NOMO-1 treated with DMSO at 0.1 percent for 48 hours (cell line): ENCODE results near the gene KDM1B.
A peak's percentile ranks its signal among the peaks of the same experiment; 100 is the strongest.

Source experiments
- DNase-seq: peaks from one replicate; lab custom pipeline; 2025; ENCODE audit not compliant: unreplicated experiment; lab: John Stamatoyannopoulos, UW

Gene KDM1B, protein sequence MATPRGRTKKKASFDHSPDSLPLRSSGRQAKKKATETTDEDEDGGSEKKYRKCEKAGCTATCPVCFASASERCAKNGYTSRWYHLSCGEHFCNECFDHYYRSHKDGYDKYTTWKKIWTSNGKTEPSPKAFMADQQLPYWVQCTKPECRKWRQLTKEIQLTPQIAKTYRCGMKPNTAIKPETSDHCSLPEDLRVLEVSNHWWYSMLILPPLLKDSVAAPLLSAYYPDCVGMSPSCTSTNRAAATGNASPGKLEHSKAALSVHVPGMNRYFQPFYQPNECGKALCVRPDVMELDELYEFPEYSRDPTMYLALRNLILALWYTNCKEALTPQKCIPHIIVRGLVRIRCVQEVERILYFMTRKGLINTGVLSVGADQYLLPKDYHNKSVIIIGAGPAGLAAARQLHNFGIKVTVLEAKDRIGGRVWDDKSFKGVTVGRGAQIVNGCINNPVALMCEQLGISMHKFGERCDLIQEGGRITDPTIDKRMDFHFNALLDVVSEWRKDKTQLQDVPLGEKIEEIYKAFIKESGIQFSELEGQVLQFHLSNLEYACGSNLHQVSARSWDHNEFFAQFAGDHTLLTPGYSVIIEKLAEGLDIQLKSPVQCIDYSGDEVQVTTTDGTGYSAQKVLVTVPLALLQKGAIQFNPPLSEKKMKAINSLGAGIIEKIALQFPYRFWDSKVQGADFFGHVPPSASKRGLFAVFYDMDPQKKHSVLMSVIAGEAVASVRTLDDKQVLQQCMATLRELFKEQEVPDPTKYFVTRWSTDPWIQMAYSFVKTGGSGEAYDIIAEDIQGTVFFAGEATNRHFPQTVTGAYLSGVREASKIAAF

DNA sequence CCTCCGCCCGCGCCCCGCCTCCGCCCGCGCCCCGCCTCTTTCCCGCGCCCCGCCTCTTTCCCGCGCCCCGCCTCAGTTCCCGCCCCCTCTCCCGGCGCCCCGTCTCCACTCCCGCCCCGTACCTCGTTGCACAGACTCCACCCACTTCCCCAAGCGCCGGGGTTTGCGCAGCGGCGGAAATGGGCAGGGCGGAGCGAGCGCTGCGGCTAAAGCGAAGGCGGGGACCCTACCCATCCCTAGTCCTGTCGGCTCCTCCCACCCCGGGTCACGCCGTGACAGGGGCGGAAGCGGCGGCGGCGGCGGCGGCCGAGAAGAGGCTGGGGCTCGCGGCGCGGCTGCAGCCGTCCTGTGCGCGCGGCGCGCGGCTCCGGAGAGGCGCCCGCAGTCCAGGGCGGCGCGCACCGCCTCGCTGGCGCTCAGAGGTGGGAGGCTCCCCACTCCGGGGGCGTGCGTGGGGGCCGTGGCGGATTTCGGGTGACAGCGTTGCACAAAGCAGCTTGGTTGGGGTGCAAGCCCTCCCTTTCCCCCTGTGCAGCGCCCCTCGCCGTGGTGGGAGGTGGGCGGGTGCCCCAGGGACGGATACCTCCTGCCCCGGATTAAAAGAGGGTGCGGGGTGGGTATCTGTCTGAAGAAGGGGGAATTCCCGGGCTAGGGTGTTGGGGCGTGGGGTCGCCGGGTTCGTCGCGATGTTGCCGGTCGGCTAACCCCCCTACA is at the start of gene KDM1B:
KDM1B (plus strand) TSS at position 273 of the 714 bp plus-strand sequence. CDS start 4,474 bp downstream, outside the sequence.
- peak; percentile 97 for DNase-seq

DNA sequence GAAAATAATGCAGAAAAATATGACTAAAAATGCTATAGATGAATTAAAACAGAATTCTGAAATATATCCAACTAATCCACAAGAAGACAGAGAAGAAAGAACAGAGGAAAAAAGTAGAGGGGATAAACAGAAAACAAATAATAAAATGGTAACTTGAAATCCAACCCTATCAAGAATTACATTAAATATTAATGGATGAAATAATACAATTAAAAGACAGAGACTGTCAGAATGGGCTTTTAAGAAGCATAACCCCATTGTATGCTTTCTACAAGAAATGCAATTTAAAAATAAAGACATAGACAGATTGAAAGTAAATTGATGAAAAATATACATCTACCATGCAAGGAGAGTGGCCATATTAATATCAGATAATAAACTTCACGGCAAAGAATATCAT is 48.2 kb upstream of the KDM1B start:
- DNase-seq, result no peak

DNA sequence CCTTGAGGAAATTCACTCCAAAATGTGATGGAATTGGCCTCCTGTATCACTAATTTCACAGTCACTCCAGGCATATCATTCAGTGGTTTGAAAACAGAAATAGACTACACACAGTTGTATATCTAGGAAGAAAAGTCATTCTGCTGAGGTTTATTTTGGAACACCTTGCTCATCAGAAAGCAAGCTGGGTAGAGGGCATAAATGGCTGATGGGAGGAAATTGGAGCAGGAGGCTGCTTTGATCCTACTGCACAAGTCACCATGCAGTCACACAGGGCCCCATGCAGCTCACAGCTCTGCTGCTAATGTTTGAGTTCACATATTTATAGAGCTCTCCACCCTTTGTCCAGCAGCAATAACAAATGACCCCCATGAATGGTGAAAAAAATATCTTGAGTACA is 45.1 kb upstream of the KDM1B start:
- DNase-seq, result no peak

DNA sequence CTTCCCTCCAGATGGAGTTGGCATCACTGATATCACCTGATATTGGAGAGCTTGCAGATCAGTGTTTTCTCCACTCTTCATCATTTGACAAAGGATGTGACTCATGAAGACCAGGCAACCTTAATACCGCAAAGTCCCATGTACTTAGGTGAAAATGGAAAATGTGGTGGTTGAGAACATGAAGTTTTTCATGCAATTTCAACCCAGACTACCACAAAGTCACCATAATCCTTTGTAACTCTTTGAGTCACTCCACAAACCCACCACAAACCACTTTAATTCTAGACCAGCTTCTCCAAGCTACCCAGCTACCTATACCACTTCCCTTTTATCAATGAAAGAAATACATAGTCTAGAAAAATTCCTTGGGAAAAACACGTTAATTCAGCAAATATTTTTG is 39.9 kb upstream of the KDM1B start:
- DNase-seq, result peak; percentile 37

DNA sequence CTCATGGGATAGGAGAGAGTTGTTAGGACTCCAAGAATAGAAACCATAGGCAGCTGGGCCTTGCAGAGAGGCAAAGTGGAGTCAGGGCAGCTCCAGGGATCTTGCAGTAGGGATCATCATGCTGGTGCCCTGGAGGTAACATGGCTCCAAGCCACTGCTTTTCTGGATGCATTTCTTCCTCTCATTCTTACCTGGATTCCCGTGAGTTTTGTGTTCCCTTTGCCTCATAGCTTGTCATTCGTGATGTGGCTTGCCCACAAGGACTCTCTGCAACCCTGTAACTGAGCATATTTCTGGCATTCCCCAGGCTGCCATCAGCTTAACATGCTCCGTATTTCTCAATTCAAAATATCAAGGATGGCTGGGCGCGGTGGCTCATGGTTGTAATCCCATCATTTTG is 38.1 kb upstream of the KDM1B start:
- no peak for DNase-seq

DNA sequence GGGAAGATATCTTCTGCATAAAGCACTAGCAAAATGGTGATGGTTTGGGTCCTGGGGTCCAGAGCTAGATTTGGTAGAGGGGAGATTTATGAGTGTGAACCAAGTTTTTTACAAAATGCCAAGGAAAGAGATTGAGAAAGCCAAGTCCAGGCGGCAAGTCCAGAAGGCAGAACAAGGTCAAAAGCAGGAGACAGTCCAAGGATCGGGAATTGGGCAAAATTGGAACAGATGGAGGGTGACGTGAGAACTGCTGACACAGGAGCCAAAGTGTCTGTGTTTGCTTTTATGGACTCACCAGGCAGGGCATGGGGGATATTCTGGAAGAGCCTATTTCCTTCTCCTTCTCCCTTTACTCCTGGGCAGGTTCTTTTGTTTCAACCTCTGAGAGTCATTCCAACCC is 36.9 kb upstream of the KDM1B start:
- no peak for DNase-seq

DNA sequence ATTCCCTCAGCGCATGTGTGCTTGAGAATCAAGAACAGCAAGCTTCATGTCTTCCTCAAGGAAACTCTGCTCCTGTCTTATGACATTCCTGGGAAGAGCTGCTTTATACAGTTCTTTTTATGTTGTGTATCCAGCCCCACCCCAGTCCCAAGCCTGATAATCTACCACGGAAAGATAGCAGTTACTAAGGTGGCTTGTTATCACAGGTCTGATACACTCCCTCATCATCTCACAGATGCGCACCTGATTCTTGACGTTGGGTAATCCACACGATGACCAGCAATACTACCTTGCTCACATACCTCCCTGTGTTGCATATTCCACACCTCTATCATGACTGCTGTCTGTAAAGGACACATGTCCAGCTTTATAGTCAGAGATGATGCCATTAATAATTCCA is 36.0 kb upstream of the KDM1B start:
- DNase-seq, result no peak

DNA sequence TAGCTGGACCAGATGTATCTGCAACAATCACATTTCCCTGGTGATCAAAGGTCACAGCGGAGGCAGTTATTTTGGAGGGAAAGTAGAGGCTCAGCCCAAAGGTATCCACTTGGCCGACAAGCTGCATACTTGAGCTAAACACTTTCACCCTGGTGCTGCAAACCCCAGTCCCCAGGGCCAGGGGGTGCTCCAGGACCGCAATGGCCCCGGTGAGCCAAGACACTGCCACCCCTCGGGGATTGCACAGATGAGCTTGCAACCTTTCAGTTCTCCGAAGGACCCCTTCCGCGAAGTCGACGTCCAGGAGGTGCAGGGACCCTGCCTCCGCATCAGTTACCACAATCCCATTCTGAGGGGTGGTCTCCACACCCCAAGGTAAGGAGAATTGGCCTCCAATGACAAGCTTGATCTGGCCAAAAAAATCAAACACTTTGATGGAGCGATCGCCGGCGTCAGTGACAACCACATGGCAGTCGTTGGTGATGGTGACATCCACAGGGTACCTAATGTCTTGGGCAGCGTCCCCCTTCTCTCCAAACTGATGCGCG is 33.6 kb upstream of the KDM1B start:
- no peak for DNase-seq

DNA sequence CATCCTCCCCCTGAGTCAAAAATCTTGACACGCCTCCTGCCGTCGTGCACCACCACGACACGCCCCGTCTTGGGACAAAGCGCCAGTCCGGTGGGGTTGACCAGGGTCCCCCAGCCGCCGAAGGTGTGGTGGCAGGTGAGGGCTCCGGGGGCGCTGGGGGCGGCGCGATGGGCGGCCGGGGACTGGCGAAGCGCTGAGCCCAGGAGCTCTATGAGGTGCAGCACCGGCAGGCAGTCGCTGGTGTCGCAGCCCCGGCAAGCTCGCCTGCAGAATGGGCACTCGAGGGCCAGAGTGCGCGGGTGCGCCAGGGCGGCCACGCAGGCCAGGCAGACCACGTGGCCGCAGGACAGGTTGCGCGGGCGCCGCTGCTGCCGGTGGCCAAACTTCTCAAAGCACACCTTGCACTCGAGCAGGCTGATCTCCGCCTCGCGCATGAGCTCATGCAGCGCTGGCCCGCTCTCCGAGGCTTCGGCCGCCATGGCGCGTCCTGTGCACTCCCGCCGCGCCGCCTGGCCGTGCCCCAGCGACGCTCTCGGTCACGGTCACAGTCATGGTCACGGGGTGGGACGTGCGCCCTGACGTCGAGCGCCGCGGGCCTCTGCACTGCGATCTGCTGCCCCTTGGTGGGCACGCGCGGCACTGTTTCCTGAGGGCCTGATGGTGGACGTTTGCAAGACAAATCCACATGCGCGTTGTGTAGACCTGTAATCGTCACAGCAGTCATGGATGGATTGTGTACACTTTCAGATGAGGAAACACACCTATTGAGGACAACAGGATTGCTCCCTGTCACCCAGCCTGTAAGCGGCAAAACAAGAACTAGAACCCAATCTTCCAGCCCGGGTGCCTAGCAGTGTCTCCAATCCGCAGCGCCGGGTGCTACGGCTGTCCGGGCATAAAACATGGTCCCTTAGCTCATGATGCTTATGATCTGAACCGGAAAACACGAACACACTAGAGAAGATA is 32.8 kb upstream of the KDM1B start, which contains the start of gene NHLRC1:
NHLRC1 (minus strand) TSS at position 550 of the 966 bp plus-strand sequence; CDS start at position 479, 71 bp downstream.
- DNase-seq, result peak; percentile 67

DNA sequence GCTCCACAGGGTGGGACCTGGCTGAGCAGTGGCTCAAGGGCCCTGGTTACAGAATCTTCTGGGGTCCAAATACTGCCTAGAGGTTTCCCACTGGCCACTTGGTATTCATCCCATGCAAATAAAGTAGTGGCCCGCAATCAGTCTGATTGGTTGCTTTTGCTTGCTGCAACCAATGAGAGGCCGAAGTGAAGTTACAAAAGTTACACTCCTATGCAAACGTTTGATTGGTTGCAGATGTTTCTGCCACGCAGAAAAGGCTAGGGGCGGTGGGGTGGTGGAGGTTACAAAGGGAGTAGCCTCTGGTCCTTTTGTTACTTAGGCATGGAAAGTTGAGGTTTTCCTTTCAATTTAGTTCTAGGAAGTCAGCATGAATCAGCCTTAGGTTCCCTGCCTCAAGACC is 29.1 kb upstream of the KDM1B start:
- DNase-seq, result no peak

DNA sequence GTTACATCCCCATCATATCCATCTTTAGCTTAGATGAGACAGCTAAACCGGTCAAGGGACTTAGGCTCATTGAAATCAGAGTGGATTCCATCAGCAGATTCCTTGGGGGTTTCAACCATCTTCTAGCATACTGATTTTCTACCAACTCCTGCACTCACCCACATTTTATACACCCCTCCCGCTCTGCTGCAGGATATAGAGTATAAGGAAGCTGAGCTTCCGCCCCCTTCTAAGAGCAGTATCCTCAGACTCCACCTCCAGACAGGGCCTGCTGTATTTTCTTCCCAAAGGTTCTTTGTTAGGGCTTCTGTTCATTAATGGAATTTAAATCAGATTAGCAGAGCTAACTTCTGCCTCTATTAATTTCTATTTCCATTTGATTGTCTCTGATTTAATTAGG is 22.9 kb upstream of the KDM1B start:
- no peak for DNase-seq

DNA sequence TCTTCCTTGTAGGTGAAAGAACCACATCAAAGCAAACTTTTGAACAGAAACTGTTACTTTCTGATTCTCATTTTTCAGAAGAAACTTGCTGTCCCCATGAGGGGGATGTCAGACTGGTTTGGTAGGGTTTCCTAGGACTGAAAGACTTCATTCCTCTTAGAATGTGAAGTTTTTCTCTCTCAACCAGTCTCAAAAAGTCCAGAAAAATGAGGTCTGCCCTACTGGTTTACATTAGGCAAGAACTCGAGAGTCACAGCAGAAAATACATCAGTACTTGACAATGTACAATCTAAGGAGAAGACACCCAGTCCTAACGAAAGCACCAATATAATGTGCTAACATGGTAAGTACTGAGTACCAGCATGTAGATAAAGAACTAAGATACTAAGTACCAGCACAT is 20.1 kb upstream of the KDM1B start:
- no peak for DNase-seq

DNA sequence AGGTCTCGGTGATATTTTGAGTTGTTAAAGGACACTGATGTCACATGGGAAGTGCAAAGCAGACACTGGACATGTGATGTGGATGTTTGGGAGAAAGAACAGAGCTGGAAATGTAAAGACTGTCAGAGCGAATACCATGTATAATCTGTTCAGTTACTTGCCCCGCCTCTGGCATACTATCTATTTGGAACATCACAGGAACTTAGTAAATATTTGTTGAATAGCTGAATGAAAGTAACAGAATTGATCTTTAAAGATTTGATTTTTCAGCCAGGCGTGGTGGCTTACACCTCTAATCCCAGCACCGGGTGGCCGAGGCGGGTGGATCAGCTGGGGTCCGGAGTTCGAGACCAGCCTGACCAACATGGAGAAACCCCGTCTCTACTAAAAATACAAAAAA is 19.0 kb upstream of the KDM1B start:
- no peak for DNase-seq

DNA sequence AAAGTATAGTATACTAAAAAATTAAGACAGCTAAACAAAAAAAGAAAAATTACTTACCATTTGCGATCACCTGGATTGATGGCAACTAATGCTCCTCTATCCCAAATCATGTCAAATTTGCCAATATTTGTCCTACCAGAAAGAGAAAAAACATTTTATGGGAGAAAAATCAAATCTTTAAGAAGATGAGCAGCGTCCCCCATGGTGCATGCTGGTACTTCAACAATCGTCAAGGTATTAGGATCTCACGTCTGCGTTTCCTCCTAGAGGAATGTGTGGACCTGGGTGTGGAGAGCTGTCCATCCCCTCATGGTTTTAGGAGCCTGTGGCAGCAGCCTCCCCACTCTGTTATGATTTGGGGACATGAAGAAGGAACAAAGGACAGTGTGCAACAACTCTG is 16.3 kb upstream of the KDM1B start:
- DNase-seq, result no peak

DNA sequence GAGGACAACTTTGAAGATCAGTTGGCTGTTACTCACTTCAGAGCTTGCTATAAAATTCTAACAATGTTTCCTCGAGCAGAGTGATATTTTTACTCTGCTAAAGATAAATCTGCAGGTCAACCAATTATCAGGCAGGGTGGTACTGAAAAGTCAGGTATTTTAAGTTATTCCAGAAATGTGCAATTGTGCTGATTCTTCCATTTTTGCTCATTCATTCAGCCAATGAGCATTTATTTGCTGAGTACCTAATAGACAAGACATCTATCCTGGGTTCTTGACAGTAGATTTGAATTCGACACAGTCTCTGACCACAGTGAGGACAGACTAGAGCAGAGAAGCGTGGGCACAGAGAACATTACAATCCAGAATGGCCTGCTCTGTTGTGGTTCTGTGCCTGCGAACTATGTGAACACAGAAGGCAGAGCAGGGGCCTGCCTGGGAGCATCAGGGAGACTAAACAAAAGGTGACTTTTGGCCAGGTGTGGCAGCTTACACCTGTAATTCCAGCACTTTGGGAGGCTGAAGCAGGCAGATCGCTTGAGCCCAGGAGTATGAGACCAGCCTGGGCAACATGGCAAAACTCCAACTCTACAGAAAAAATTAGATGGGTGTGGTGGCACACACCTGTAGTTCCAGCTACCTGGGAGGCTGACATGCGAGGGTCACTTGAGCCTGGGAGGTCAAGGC is 15.1 kb upstream of the KDM1B start:
- DNase-seq, result no peak

DNA sequence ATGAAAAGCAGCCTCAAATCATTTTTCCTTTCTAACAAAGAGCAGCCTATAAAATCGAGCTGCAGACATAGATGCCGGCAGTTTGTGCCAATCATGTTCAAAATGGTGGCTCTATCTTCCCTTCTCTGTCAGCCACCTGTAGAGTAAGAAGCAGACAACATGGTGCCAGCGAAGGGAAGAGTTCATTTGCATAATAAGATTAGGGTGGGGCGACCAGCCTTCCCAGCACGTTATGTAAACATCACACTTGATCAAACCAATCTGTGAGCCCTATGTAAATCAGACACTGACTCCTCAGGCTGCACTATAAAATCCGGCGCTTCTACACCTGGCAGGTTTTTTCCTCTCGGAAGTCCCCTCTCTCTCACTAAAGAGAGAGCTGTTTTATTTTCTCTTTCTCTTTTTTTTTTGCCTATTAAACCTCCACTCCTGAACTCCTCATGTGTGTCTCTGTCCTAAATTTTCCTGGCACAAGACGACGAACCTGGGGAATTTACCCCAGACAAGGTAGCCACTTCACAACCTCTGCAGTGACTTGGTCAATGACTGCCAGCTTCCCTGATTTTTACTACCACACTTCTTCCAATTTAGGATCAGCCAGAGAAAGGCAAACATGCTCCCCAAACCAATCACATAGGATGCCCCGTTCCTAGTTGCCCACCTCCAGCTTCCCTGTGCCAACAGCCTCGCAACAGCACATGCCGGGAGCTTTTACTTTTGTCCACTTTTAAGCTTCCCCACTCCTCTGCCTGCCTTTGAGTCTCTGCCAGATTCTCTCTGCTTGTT is 13.2 kb upstream of the KDM1B start:
- DNase-seq, result no peak

DNA sequence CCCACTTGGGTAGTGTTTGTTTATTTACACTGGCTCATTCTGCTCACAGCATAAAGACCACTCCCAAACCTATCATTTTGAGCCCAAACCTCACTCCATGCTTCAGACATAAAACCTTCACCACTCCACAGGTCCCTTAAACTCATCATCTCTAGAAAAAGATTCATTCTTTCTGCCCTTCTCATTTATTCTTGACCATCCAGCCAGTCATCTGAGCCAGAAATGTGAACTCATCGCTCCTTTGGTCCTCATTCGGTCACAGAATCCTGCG is 12.7 kb upstream of the KDM1B start:
- DNase-seq, result no peak

DNA sequence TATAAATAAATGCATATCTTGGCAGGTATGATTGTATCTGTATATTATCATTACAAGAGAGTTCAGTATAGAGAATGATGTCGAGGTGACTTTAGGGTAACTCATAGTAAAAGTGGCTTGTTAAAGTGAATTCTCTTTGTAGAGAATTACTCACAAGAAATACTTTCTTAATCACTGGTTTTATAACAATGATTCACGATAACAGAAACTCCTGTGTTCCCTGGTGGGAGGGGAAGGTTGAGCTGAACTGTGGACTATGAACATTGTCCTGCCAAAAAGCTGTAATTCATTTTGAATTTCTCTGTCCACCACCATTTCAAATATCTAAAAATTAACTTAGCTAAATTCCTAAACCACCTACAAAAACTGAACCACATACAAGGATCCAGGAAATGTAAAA is 8.1 kb upstream of the KDM1B start:
- no peak for DNase-seq

DNA sequence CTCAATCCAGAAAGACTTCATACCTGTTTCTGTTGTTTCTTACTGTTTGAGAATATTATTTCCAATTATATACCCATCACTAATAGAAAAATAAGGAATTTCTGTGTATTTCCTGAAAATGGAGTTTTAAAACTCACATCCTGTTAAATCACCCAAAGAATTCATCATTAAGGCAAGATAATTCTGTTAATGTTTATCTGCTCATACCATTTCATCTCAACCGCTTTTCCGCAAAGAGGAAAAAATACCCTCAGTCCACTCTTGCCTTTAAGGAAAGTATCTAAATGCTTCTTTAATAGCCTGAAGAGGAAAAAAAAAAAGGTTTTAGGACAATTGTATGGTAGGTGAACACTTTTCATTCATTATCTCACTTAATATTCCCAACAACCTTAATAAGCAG is 7.6 kb upstream of the KDM1B start:
- no peak for DNase-seq
